ENCODE results near the gene RNU11.
A peak's percentile ranks its signal among the peaks of the same experiment; 100 is the strongest.
"Not testable (repeated sequence)": the region's sequence is repeated elsewhere in the genome, so short reads cannot be mapped to it uniquely, and the experiment has no call there.

The RNU11 gene

GRCh38 chr1:28648474-28649198 lies at the start of gene RNU11:
Gene RNU11 (plus strand): TSS chr1:28648600.
- DNase-seq: peak; percentile 99

- DNase-seq: no peak
Observed at GRCh38 chr1:28601696-28602095, 46.7 kb upstream of the RNU11 start.

- peak; percentile 80 for DNase-seq
Observed at GRCh38 chr1:28602536-28603439, 45.6 kb upstream of the RNU11 start.

GRCh38 chr1:28604411-28604810 lies 44.0 kb upstream of the RNU11 start:
- no peak for DNase-seq

GRCh38 chr1:28604962-28605361 lies 43.4 kb upstream of the RNU11 start:
- DNase-seq: no peak

GRCh38 chr1:28606771-28607170 lies 41.6 kb upstream of the RNU11 start:
- no peak for DNase-seq

GRCh38 chr1:28613175-28613574 lies 35.2 kb upstream of the RNU11 start:
- DNase-seq: no peak

GRCh38 chr1:28631713-28632112 lies 16.7 kb upstream of the RNU11 start:
- DNase-seq: no peak

- no peak for DNase-seq
Observed at GRCh38 chr1:28632560-28632959, 15.8 kb upstream of the RNU11 start.

GRCh38 chr1:28640766-28641165 lies 7.6 kb upstream of the RNU11 start:
- peak; percentile 37 for DNase-seq

GRCh38 chr1:28642056-28642846 lies 6.1 kb upstream of the RNU11 start:
- peak; percentile 76 for DNase-seq

GRCh38 chr1:28642847-28643635 lies 5.4 kb upstream of the RNU11 start, which contains the start of gene TAF12:
Gene TAF12 (minus strand): TSS chr1:28643067. CDS start chr1:28622081, 20,986 bp downstream.
- DNase-seq: peak; percentile 98

- peak; percentile 12 for DNase-seq
Observed at GRCh38 chr1:28644494-28644893, 3.9 kb upstream of the RNU11 start.

- DNase-seq: not testable (repeated sequence)
Observed at GRCh38 chr1:28645406-28645805, 3.0 kb upstream of the RNU11 start.

- DNase-seq: no peak
Observed at GRCh38 chr1:28646040-28646439, 2.4 kb upstream of the RNU11 start.

- DNase-seq: peak; percentile 98
Observed at GRCh38 chr1:28648008-28648473, 359 bp upstream of the RNU11 start.

- not testable (repeated sequence) for DNase-seq
Observed at GRCh38 chr1:28653063-28653462, 4.7 kb downstream of the RNU11 start.

GRCh38 chr1:28653870-28654269 lies 5.5 kb downstream of the RNU11 start:
- DNase-seq: peak; percentile 48

GRCh38 chr1:28655448-28656311 lies 7.3 kb downstream of the RNU11 start:
- DNase-seq: not testable (repeated sequence)

- no peak for DNase-seq
Observed at GRCh38 chr1:28656335-28656734, 7.9 kb downstream of the RNU11 start.

GRCh38 chr1:28663871-28664470 lies 15.6 kb downstream of the RNU11 start:
- no peak for DNase-seq

All from OCI-M1 (cell line).